Osteoblast (primary cell): ENCODE measurements around the gene SMIM11. TPM values are rescaled to one million over a fixed set of nuclear protein-coding genes. Genes with fewer than 3 reads are reported as not detected.

Experiments used
- DNase-seq: peaks from one replicate; pipeline ENCODE4 v3.0.0; 2011; ENCODE audit warnings: low spot score, mixed read lengths; ENCODE audit not compliant: insufficient read length; ENCODE audit errors: missing footprints
- H2AFZ ChIP-seq: 2 replicates; pipeline ENCODE4 v1.6.0; 2011; ENCODE audit warnings: mild to moderate bottlenecking, low read length
- H3K27ac ChIP-seq: 2 replicates; pipeline ENCODE4 v1.5.1; 2011; ENCODE audit warnings: mild to moderate bottlenecking, low read depth, low read length, moderate library complexity
- H3K27me3 ChIP-seq: 2 replicates; pipeline ENCODE4 v1.6.0; 2012; ENCODE audit warnings: mild to moderate bottlenecking, control low read depth, inconsistent platforms, low read length, moderate library complexity; ENCODE audit not compliant: insufficient read depth
- H3K36me3 ChIP-seq: 2 replicates; pipeline ENCODE4 v1.5.1; 2011; ENCODE audit warnings: mild to moderate bottlenecking, low read length, control low read depth, moderate library complexity; ENCODE audit not compliant: insufficient read depth
- H3K4me1 ChIP-seq: 2 replicates; pipeline ENCODE4 v1.5.1; 2011; ENCODE audit warnings: mild to moderate bottlenecking, low read length, control low read depth, moderate library complexity; ENCODE audit not compliant: insufficient read depth
- H3K4me2 ChIP-seq: 2 replicates; pipeline ENCODE4 v1.6.0; 2011; ENCODE audit warnings: mild to moderate bottlenecking, low read length; ENCODE audit not compliant: insufficient read depth
- H3K4me3 ChIP-seq: fragments of 200-600 bp; sonication (generic); 3 replicates; pipeline ENCODE4 v1.5.1; 2012; ENCODE audit warnings: mild to moderate bottlenecking, low read length, inconsistent platforms; ENCODE audit not compliant: insufficient read depth
- H3K79me2 ChIP-seq: 2 replicates; pipeline ENCODE4 v1.6.0; 2012; ENCODE audit warnings: mild to moderate bottlenecking, low read length, control low read depth, inconsistent platforms; ENCODE audit not compliant: insufficient read depth
- H3K9me3 ChIP-seq: 2 replicates; pipeline ENCODE4 v1.5.1; 2011; ENCODE audit warnings: low read depth, low read length, control low read depth
- H4K20me1 ChIP-seq: 2 replicates; pipeline ENCODE4 v1.6.0; 2012; ENCODE audit warnings: mild to moderate bottlenecking, low read length, control low read depth; ENCODE audit not compliant: insufficient read depth
- total RNA-seq: library from RNA; depleted of rRNA; stranded (reverse); fragments of >200 nt; gene quantifications from 2 replicates; pipeline ENCODE4 v1.2.3, GENCODE V29; 2012
- TF ChIP-seq, protein P1 (sequence below): IDR thresholded peaks from 2 replicates; pipeline ENCODE4 v1.5.1; 2011; ENCODE audit warnings: mild to moderate bottlenecking, low read depth, low read length, moderate library complexity; ENCODE audit errors: extremely low read depth

The SMIM11 gene
- total RNA-seq, 1 donor: 18.5 TPM

DNA sequence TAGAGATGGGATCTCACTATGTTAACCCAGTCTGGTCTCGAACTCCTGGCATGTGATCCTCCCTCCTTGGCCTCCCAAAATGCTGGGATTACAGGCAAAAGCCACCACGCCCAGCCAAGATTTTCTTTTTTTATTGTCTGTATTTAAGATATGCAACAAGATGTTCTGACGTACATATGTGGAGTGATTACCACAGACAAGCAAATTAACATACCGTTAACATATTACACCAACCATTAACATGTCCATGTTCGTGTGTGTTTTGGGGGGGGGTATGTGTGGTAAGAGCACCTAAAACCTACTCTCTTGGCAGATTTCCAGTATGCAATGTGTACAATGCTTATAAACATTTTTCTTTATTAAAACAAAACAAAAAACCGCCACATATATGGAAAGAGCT is 22.1 kb upstream of the SMIM11 start:
- Histone ChIP-seq H3K9me3 (no peaks in the 10 kb centered on the region), H2AFZ (no peak overlapping the region), H3K27me3 (peaks cover 34% of the 10 kb centered on the region), H3K4me2 (no peak overlapping the region), H3K36me3 (no peaks in the 10 kb centered on the region), H3K27ac (no peak overlapping the region), H3K4me3 (no peak overlapping the region), H4K20me1 (no peaks in the 10 kb centered on the region), H3K79me2 (no peaks in the 10 kb centered on the region), H3K4me1 (no peaks in the 10 kb centered on the region)
- DNase-seq: no peak
- TF ChIP-seq, protein P1, sequence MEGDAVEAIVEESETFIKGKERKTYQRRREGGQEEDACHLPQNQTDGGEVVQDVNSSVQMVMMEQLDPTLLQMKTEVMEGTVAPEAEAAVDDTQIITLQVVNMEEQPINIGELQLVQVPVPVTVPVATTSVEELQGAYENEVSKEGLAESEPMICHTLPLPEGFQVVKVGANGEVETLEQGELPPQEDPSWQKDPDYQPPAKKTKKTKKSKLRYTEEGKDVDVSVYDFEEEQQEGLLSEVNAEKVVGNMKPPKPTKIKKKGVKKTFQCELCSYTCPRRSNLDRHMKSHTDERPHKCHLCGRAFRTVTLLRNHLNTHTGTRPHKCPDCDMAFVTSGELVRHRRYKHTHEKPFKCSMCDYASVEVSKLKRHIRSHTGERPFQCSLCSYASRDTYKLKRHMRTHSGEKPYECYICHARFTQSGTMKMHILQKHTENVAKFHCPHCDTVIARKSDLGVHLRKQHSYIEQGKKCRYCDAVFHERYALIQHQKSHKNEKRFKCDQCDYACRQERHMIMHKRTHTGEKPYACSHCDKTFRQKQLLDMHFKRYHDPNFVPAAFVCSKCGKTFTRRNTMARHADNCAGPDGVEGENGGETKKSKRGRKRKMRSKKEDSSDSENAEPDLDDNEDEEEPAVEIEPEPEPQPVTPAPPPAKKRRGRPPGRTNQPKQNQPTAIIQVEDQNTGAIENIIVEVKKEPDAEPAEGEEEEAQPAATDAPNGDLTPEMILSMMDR: no peak

DNA sequence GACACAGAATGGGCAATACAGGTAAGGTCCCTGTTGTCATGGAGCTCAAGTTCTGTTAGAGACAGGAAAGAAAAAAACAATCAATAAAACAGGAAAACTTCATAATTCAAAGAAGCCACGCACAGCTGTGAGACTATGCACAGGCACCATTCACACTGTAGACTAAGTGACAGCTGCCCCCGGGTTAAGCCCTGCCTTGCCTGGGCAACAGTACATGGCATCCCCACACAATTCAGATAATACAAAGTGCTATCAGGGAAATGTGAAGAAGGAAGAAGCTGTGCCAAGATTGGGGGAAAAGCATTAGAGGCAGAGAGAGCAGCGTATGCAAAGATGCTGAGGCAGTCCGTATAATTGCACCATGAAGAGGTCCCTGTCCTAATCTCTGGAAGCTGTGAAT is 20.5 kb upstream of the SMIM11 start:
- Histone ChIP-seq H3K79me2 (no peaks in the 10 kb centered on the region), H3K36me3 (no peaks in the 10 kb centered on the region), H3K4me2 (no peak overlapping the region), H4K20me1 (no peaks in the 10 kb centered on the region), H3K4me3 (no peak overlapping the region), H3K9me3 (no peaks in the 10 kb centered on the region), H3K4me1 (no peaks in the 10 kb centered on the region), H3K27me3 (peaks cover 38% of the 10 kb centered on the region), H3K27ac (no peak overlapping the region), H2AFZ (no peak overlapping the region)
- DNase-seq: no peak
- TF ChIP-seq, protein P1: no peak

GRCh38 chr21:34355570-34355969 is 19.7 kb upstream of the SMIM11 start:
- no peak overlapping the region for H3K27ac ChIP-seq
- H3K4me2 ChIP-seq: no peak overlapping the region
- H2AFZ ChIP-seq: no peak overlapping the region
- TF ChIP-seq, protein P1: no peak
- H3K4me3 ChIP-seq: no peak overlapping the region
- H3K9me3 ChIP-seq: no peaks in the 10 kb centered on the region
- H3K79me2 ChIP-seq: no peaks in the 10 kb centered on the region
- no peak for DNase-seq
- no peaks in the 10 kb centered on the region for H3K36me3 ChIP-seq
- H4K20me1 ChIP-seq: no peaks in the 10 kb centered on the region
- peaks cover 36% of the 10 kb centered on the region for H3K27me3 ChIP-seq
- H3K4me1 ChIP-seq: no peaks in the 10 kb centered on the region

GRCh38 chr21:34357889-34358288 is 17.4 kb upstream of the SMIM11 start:
- H2AFZ ChIP-seq: no peak overlapping the region
- H3K27me3 ChIP-seq: peaks cover 34% of the 10 kb centered on the region
- no peaks in the 10 kb centered on the region for H4K20me1 ChIP-seq
- no peaks in the 10 kb centered on the region for H3K36me3 ChIP-seq
- H3K4me2 ChIP-seq: no peak overlapping the region
- no peaks in the 10 kb centered on the region for H3K4me1 ChIP-seq
- H3K79me2 ChIP-seq: no peaks in the 10 kb centered on the region
- no peak overlapping the region for H3K4me3 ChIP-seq
- TF ChIP-seq, protein P1: no peak
- no peak overlapping the region for H3K27ac ChIP-seq
- DNase-seq: no peak
- no peaks in the 10 kb centered on the region for H3K9me3 ChIP-seq
